ENCODE results near the gene THNSL1. TPM values are rescaled to one million over a fixed set of nuclear protein-coding genes. Genes with fewer than 3 reads are reported as not detected.

Gene THNSL1
- total and polyA plus RNA-seq, 8 donors, result under 0.01 to 5.0 (median 1.3) TPM

DNA sequence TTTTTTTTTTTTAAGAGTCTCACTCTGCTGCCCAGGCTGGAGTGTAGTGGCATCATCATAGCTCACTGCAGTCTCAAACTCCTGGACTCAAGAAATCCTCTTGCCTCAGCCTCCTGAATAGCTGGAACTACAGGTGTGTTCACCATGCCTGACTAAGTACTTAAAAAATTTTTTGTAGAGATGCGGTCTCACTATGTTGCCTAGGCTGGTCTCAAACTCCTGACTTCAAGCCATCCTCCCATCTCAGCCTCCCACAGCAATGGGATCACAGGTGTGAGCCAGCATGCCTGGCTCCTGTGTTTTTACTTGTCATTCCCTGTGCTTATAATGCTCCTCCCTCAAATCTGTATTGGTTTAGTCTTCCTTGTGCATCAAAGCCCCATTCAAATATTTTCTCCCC, 46.7 kb downstream of the THNSL1 start:
- Histone ChIP-seq H3K4me1 (peaks cover 0 to 20% (median 13%) of the 10 kb centered on the region in 4 donors), H3K4me3 (no peak overlapping the region), H3K27ac (peak overlapping the region in 4 of 5 donors; percentile 83 to 88 (median 86)), H3K27me3 (no peaks in the 10 kb centered on the region), H3K9me3 (no peaks in the 10 kb centered on the region), H3K36me3 (no peaks in the 10 kb centered on the region)
- intact Hi-C loops (cut with DNase I; ENCODE audit: low total_unique reads), result no loop called here
- no peak for TF ChIP-seq POLR2A (IDR thresholded peaks at IDR 0.05)
- TF ChIP-seq, protein P1, sequence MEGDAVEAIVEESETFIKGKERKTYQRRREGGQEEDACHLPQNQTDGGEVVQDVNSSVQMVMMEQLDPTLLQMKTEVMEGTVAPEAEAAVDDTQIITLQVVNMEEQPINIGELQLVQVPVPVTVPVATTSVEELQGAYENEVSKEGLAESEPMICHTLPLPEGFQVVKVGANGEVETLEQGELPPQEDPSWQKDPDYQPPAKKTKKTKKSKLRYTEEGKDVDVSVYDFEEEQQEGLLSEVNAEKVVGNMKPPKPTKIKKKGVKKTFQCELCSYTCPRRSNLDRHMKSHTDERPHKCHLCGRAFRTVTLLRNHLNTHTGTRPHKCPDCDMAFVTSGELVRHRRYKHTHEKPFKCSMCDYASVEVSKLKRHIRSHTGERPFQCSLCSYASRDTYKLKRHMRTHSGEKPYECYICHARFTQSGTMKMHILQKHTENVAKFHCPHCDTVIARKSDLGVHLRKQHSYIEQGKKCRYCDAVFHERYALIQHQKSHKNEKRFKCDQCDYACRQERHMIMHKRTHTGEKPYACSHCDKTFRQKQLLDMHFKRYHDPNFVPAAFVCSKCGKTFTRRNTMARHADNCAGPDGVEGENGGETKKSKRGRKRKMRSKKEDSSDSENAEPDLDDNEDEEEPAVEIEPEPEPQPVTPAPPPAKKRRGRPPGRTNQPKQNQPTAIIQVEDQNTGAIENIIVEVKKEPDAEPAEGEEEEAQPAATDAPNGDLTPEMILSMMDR (IDR thresholded peaks at IDR 0.05), result no peak
- no peak for TF ChIP-seq POLR2AphosphoS5 (IDR thresholded peaks at IDR 0.05)
- TF ChIP-seq EP300 (IDR thresholded peaks at IDR 0.05), result no peak
- DNase-seq, result no peak
- 95 to 100% (median 96%) methylated on average over 1 of the region's 1 CpG for WGBS, 5 donors

DNA sequence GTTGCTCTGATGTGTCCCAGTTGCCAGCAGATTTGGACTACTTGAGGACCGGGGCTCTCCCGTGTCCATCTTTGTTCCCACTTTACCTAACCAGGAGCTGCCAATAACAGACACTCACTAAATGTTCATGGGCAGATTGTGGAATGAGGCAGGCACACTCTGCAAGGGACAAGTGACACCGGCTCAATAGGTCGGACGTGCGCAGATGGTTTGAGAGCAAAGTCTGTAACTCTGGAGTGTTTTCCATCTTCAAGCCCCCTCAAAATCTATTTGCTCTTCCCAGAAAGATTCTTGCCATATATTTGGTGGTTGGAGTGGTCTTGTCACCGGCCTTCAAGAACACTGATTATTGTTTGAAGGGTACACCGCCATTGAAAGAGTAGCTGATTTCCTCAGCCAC, 47.2 kb downstream of the THNSL1 start:
- 94 to 96% (median 95%) methylated on average over 8 of the region's 8 CpGs for WGBS, 5 donors
- Histone ChIP-seq H3K36me3 (no peaks in the 10 kb centered on the region), H3K27ac (no peak overlapping the region), H3K27me3 (no peaks in the 10 kb centered on the region), H3K4me3 (no peak overlapping the region), H3K4me1 (peaks cover 0 to 20% (median 13%) of the 10 kb centered on the region in 4 donors), H3K9me3 (no peaks in the 10 kb centered on the region)
- intact Hi-C loops (cut with DNase I; ENCODE audit: low total_unique reads), result no loop called here
- TF ChIP-seq, protein P1 (IDR thresholded peaks at IDR 0.05), result no peak
- TF ChIP-seq POLR2A (IDR thresholded peaks at IDR 0.05), result no peak
- TF ChIP-seq EP300 (IDR thresholded peaks at IDR 0.05), result no peak
- no peak for TF ChIP-seq POLR2AphosphoS5 (IDR thresholded peaks at IDR 0.05)
- no peak for DNase-seq

DNA sequence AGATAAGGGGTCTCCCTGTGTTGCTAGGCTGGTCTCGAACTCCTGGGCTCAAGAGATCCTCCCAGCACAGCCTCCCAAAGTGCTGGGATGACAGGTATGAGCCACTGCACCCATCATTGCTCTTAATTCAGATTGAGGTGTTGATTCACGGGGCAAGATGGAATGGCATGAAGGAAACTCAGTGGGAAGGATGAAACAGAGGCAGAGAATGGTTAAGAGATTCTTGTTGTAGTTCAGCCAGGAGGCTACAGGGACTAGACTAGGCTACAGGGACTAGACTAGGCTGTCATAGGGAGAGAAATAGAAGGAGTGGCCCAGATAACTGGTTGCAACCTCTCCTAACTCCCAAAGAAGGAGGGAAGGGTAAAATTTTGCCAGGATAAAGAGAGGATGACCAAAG, 48.0 kb downstream of the THNSL1 start:
- DNase-seq, result no peak
- H3K4me1 ChIP-seq, result peaks cover 0 to 20% (median 12%) of the 10 kb centered on the region in 4 donors
- H3K36me3 ChIP-seq, result no peaks in the 10 kb centered on the region
- H3K27ac ChIP-seq, result no peak overlapping the region
- intact Hi-C loops (cut with DNase I; ENCODE audit: low total_unique reads), result no loop called here
- TF ChIP-seq, protein P1 (IDR thresholded peaks at IDR 0.05), result no peak
- TF ChIP-seq EP300 (IDR thresholded peaks at IDR 0.05) (no peak), POLR2A (IDR thresholded peaks at IDR 0.05) (no peak), POLR2AphosphoS5 (IDR thresholded peaks at IDR 0.05) (no peak)
- no peaks in the 10 kb centered on the region for H3K9me3 ChIP-seq
- WGBS, 5 donors, result 86 to 93% (median 88%) methylated on average over 2 of the region's 2 CpGs
- H3K4me3 ChIP-seq, result no peak overlapping the region
- H3K27me3 ChIP-seq, result no peaks in the 10 kb centered on the region

DNA sequence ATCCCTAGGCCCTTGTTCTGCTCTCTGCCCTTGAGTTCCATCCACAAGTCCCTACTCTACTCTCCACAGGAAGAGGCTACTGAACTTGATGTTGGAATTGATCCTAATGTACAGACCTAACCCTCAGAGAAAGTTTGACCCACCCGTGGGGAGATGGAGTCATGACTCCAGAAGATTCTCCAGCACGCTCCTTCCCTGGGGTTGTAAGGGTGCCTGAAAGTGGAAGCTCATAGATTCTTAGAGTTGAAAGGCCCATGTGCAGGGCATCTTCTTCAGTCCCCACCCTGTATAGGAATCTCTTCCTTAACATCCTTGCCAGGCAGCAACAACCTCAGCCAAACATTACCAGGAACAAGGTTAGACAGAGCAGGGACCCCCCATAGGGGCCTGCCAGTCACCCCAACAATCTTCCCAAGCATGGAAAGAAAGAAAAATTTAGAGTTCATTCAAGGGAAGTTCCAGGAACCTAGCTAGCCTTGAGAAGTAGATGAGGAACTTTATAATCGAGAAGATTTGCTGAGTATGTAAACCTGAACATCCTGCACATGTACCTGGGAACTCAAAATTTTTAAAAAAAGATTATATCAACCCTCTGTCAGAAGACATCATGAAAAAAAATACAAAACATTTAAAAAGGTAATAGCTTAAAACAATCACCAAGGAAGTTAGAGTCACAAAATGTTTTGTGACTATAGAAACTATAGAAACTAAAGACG, 49.5 kb downstream of the THNSL1 start:
- no peak for DNase-seq
- no peak overlapping the region for H3K27ac ChIP-seq
- no peaks in the 10 kb centered on the region for H3K9me3 ChIP-seq
- WGBS, 5 donors, result 89 to 99% (median 94%) methylated on average over 4 of the region's 4 CpGs
- peaks cover 0 to 13% (median 11%) of the 10 kb centered on the region in 4 donors for H3K4me1 ChIP-seq
- intact Hi-C loops (cut with DNase I; ENCODE audit: low total_unique reads), result no loop called here
- no peak overlapping the region for H3K4me3 ChIP-seq
- H3K36me3 ChIP-seq, result no peaks in the 10 kb centered on the region
- TF ChIP-seq, protein P1 (IDR thresholded peaks at IDR 0.05), result no peak
- TF ChIP-seq EP300 (IDR thresholded peaks at IDR 0.05) (no peak), POLR2A (IDR thresholded peaks at IDR 0.05) (no peak), POLR2AphosphoS5 (IDR thresholded peaks at IDR 0.05) (no peak)
- no peaks in the 10 kb centered on the region for H3K27me3 ChIP-seq
